GOT3 (cell line): ENCODE measurements around the gene ZNF74.
"Not testable (repeated sequence)": the region's sequence is repeated elsewhere in the genome, so short reads cannot be mapped to it uniquely, and the experiment has no call there.

Experiments
- DNase-seq: peaks from one replicate; lab custom pipeline; 2025; ENCODE audit warnings: mixed read lengths; lab: John Stamatoyannopoulos, UW

The ZNF74 gene

GRCh38 chr22:20400606-20401375, 6.8 kb downstream of the ZNF74 start:
- DNase-seq, result no peak

GRCh38 chr22:20401376-20402014, 7.5 kb downstream of the ZNF74 start:
- DNase-seq, result no peak

- no peak for DNase-seq
These were observed 9.2 kb downstream of the ZNF74 start for GRCh38 chr22:20402960-20403778.

GRCh38 chr22:20403779-20404140, 9.8 kb downstream of the ZNF74 start:
- DNase-seq, result no peak

- no peak for DNase-seq
These were observed 10.9 kb downstream of the ZNF74 start for GRCh38 chr22:20404881-20405280.

GRCh38 chr22:20405291-20405930, 11.5 kb downstream of the ZNF74 start:
- no peak for DNase-seq

GRCh38 chr22:20405931-20406685, 12.2 kb downstream of the ZNF74 start:
- no peak for DNase-seq

- DNase-seq, result no peak
These were observed 12.9 kb downstream of the ZNF74 start for GRCh38 chr22:20406686-20407408.

- DNase-seq, result no peak
These were observed 13.9 kb downstream of the ZNF74 start for GRCh38 chr22:20407829-20408228.

GRCh38 chr22:20408891-20409290, 14.9 kb downstream of the ZNF74 start:
- DNase-seq, result no peak

GRCh38 chr22:20409385-20409784, 15.4 kb downstream of the ZNF74 start:
- DNase-seq, result not testable (repeated sequence)

GRCh38 chr22:20412474-20413216, 18.7 kb downstream of the ZNF74 start:
- no peak for DNase-seq

GRCh38 chr22:20413217-20414058, 19.5 kb downstream of the ZNF74 start:
- DNase-seq, result no peak

- DNase-seq, result no peak
These were observed 20.1 kb downstream of the ZNF74 start for GRCh38 chr22:20414059-20414440.

GRCh38 chr22:20414450-20414849, 20.5 kb downstream of the ZNF74 start:
- no peak for DNase-seq

- DNase-seq, result not testable (repeated sequence)
These were observed 21.3 kb downstream of the ZNF74 start for GRCh38 chr22:20415241-20415640.

GRCh38 chr22:20415699-20416098, 21.7 kb downstream of the ZNF74 start:
- not testable (repeated sequence) for DNase-seq

GRCh38 chr22:20418211-20418788, 24.3 kb downstream of the ZNF74 start:
- peak; percentile 35 for DNase-seq

GRCh38 chr22:20419664-20419951, 25.7 kb downstream of the ZNF74 start:
- no peak for DNase-seq
